ENCODE results near the gene CERS1. TPM values are rescaled to one million over a fixed set of nuclear protein-coding genes. Genes with fewer than 3 reads are reported as not detected.
A peak's percentile ranks its signal among the peaks of the same experiment; 100 is the strongest.

Gene CERS1
- total and polyA plus RNA-seq, 10 of the 15 experiments (the other 5 are each of a cell fraction or from before 2014, with no cell fraction given): 0.19 TPM; not detected in 9

- TF ChIP-seq MAX (IDR thresholded peaks at IDR 0.05; ENCODE audit: low read depth, low read length): no peak
- no peak for TF ChIP-seq CREB1 (IDR thresholded peaks at IDR 0.05; ENCODE audit: low read depth)
- no peak for TF ChIP-seq USF2 (IDR thresholded peaks at IDR 0.05; ENCODE audit: borderline replicate concordance, low read depth, low read length)
- no peak for TF ChIP-seq RFX5 (IDR thresholded peaks at IDR 0.05; ENCODE audit: low read depth, low read length)
Measured at GRCh38 chr19:18931316-18932162, 35.6 kb upstream of the CERS1 start (continued).

DNA sequence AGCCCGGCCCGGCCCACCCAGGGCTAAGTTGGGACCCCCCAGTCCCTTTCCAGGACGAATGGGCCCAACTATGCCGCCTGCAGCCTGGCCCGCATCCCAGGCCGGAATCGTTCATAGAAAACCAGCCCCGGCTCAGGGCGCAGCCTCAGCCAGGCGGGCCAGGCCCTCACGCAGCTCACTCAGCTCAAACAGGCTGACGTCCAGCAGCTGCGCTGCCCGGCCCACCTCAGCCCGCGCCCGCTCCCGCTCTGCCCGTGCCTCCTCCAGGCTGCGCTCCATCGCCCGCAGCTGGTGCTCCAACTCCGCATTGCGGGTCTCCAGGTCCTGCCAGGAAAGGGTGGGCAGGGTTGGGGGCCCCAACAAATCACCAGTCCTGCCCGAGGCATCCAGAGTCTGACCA is 33.4 kb upstream of the CERS1 start:
- in situ Hi-C loops (cut with MboI) (no loop called here), intact Hi-C loops (cut with micrococcal nuclease; ENCODE audit: unreplicated experiment) (no loop called here)
- H3K9me3 ChIP-seq (replicated peaks; ENCODE audit: control insufficient read depth, insufficient read depth, low read length): no peaks in the 10 kb centered on the region
- ChIA-PET CTCF (interaction anchor here (0.5 kb wide), 1 partner anchor 82 kb away, joined by 3 read pairs; no protein-coding TSS in a partner anchor), POLR2A (no interaction called here), SMC1A (ENCODE audit: uncharacterized antibody, unreplicated experiment) (no interaction called here), RAD21 (ENCODE audit: unreplicated experiment) (no interaction called here)
- no peak overlapping the region for H3K4me3 ChIP-seq
- H2AFZ ChIP-seq (ENCODE audit: control insufficient read depth, low read depth, low read length): no peak overlapping the region
- no peak overlapping the region for H3K4me2 ChIP-seq (ENCODE audit: control insufficient read depth, insufficient read depth)
- no peak overlapping the region for H3K9ac ChIP-seq (ENCODE audit: control insufficient read depth, insufficient read depth, low read length)
- ATAC-seq: no peak
- DNase-seq (ENCODE audit: low read depth, low spot score): no peak
- H3K4me1 ChIP-seq (ENCODE audit: control insufficient read depth, insufficient read depth, low read length): no peaks in the 10 kb centered on the region
- no peak overlapping the region for H3K27ac ChIP-seq (ENCODE audit: control insufficient read depth, insufficient read depth)
- H3K36me3 ChIP-seq (ENCODE audit: control insufficient read depth in 2 of 2, insufficient read depth in 2 of 2, low read length in 1 of 2): peaks cover 9 to 12% of the 10 kb centered on the region in 2 experiments; a peak in 3 of 4 replicates
- H3K27me3 ChIP-seq (replicated peaks in 1 of 2; ENCODE audit: control insufficient read depth in 2 of 2, insufficient read depth in 2 of 2, low read length in 1 of 2): no peaks in the 10 kb centered on the region
- TF ChIP-seq ZNF384 (IDR thresholded peaks at IDR 0.05; ENCODE audit: borderline replicate concordance, low read depth, low read length): no peak
- peak; percentile 51 for TF ChIP-seq POLR2A (IDR thresholded peaks at IDR 0.05; ENCODE audit: low read depth, low read length)
- 80% methylated on average over 6 of the region's 25 CpGs for WGBS (ENCODE audit: insufficient coverage, insufficient replicate concordance, low lambda C conversion rate, missing lambda C conversion rate)
- FAIRE-seq: no peak
- BruUV-seq (replicated peaks): no TSS peak
- no peaks in the 10 kb centered on the region for H3K79me2 ChIP-seq (ENCODE audit: control insufficient read depth, insufficient read depth, low read length)
- H4K20me1 ChIP-seq (ENCODE audit: control insufficient read depth, insufficient read depth): no peaks in the 10 kb centered on the region
